Measurements from ENCODE around the gene HSD11B2.

HSD11B2 gene

GRCh38 chr16:67430977-67431774, at the start of gene HSD11B2:
TSS of gene HSD11B2 (plus strand) at chr16:67431121. CDS start at chr16:67431249, 128 bp downstream.
- no peak for FAIRE-seq
- DNase-seq (ENCODE audit: insufficient read length, low spot score), result no peak

- FAIRE-seq (no peak), DNase-seq (ENCODE audit: insufficient read length, low spot score) (no peak)
Observed at GRCh38 chr16:67383284-67383683, 47.6 kb upstream of the HSD11B2 start.

GRCh38 chr16:67384778-67385510, 46.0 kb upstream of the HSD11B2 start:
- FAIRE-seq (no peak), DNase-seq (ENCODE audit: insufficient read length, low spot score) (no peak)

GRCh38 chr16:67386861-67387455, 44.0 kb upstream of the HSD11B2 start:
- FAIRE-seq (no peak), DNase-seq (ENCODE audit: insufficient read length, low spot score) (no peak)

- FAIRE-seq, result no peak
- DNase-seq (ENCODE audit: insufficient read length, low spot score), result no peak
Observed at GRCh38 chr16:67387479-67388079, 43.3 kb upstream of the HSD11B2 start.

GRCh38 chr16:67388191-67388590, 42.7 kb upstream of the HSD11B2 start:
- DNase-seq (ENCODE audit: insufficient read length, low spot score) (no peak), FAIRE-seq (no peak)

- FAIRE-seq, result no peak
Observed at GRCh38 chr16:67388591-67388990, 42.3 kb upstream of the HSD11B2 start.

GRCh38 chr16:67389911-67390815, 40.8 kb upstream of the HSD11B2 start:
- DNase-seq (ENCODE audit: insufficient read length, low spot score) (no peak), FAIRE-seq (no peak)

More at GRCh38 chr16:67388591-67388990, 42.3 kb upstream of the HSD11B2 start:
- no peak for DNase-seq (ENCODE audit: insufficient read length, low spot score)

- DNase-seq (ENCODE audit: insufficient read length, low spot score), result no peak
- no peak for FAIRE-seq
Observed at GRCh38 chr16:67390816-67391423, 40.0 kb upstream of the HSD11B2 start.

- DNase-seq (ENCODE audit: insufficient read length, low spot score) (no peak), FAIRE-seq (no peak)
Observed at GRCh38 chr16:67391424-67392300, 39.3 kb upstream of the HSD11B2 start.

GRCh38 chr16:67392301-67393059, 38.4 kb upstream of the HSD11B2 start:
- DNase-seq (ENCODE audit: insufficient read length, low spot score), result no peak
- FAIRE-seq, result no peak

GRCh38 chr16:67393111-67393787, 37.7 kb upstream of the HSD11B2 start, which contains the start of gene TPPP3:
TSS of gene TPPP3 (minus strand) at chr16:67393498. CDS start at chr16:67391111, 2,387 bp downstream.
- no peak for FAIRE-seq
- peak; percentile 63 for DNase-seq (ENCODE audit: insufficient read length, low spot score)

- DNase-seq (ENCODE audit: insufficient read length, low spot score), result no peak
- no peak for FAIRE-seq
Observed at GRCh38 chr16:67393788-67394154, 37.1 kb upstream of the HSD11B2 start.

- DNase-seq (ENCODE audit: insufficient read length, low spot score) (no peak), FAIRE-seq (no peak)
Observed at GRCh38 chr16:67394155-67395104, 36.5 kb upstream of the HSD11B2 start.

- no peak for DNase-seq (ENCODE audit: insufficient read length, low spot score)
- no peak for FAIRE-seq
Observed at GRCh38 chr16:67395105-67395457, 35.8 kb upstream of the HSD11B2 start.

- DNase-seq (ENCODE audit: insufficient read length, low spot score) (no peak), FAIRE-seq (no peak)
Observed at GRCh38 chr16:67395458-67396158, 35.3 kb upstream of the HSD11B2 start.
